HTR-8/SVneo (cell line): ENCODE measurements around the gene SCGB1D1.
"Not testable (repeated sequence)": the region's sequence is repeated elsewhere in the genome, so short reads cannot be mapped to it uniquely, and the experiment has no call there.

Source experiments
- DNase-seq: peaks from one replicate; pipeline ENCODE4 v3.0.0; 2011; ENCODE audit warnings: low spot score, mixed read lengths; ENCODE audit not compliant: insufficient read length
- FAIRE-seq: peaks from 2 replicates; lab custom pipeline; 2011; peaks lifted over from hg19 to GRCh38; lab: Jason Lieb, UNC

The SCGB1D1 gene

GRCh38 chr11:62157603-62158002, 32.4 kb upstream of the SCGB1D1 start:
- no peak for FAIRE-seq
- DNase-seq: no peak

GRCh38 chr11:62166371-62166770, 23.6 kb upstream of the SCGB1D1 start:
- FAIRE-seq: no peak
- DNase-seq: no peak

DNA sequence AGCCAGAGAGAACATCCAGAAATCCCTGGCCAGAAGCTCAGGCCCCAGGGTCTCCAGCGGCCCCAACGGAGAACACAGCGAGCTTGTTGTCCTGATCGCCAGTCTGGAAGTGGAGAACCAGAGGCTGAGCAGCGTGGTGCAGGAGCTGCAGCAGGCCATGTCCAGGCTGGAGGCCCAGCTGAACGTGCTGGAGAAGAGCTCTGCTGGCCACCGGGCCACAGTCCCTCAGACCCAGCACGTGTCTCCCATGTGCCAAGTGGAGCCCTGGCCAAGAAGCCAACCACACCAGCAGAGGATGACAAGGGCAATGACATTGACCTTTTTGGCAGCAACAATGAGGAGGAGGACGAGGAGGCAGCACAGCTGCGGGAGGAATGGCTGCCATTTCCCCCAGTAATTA, 20.6 kb upstream of the SCGB1D1 start:
- FAIRE-seq: no peak

GRCh38 chr11:62169935-62170334, 20.1 kb upstream of the SCGB1D1 start:
- no peak for FAIRE-seq
- DNase-seq: no peak

More for the DNA sequence above, 20.6 kb upstream of the SCGB1D1 start:
- DNase-seq: no peak

DNA sequence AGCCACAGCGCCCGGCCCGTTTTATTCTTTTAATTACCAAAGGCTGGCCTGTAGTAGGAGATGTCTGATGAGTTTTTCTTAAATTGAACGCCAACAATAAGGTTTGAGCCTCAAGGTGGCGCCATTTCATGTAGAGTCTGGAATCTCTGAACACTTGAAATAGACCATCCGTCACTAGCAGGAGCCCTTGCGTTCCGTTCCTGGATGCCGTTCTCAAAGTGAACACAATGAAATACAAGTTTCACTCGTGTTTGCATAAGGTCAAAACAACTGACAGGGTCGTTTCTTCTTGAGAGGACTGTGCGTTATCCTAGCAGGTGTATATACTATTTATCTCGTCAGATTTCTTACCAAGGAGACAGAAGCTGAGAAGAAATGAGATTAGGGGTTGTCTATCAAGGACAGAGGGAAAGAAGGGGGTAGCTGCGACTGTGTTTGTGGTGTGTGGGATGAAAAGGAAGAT, 18.7 kb upstream of the SCGB1D1 start:
- DNase-seq: peak; percentile 60
- FAIRE-seq: no peak

- no peak for FAIRE-seq
- DNase-seq: no peak
Measured at GRCh38 chr11:62172294-62172693, 17.7 kb upstream of the SCGB1D1 start.

- no peak for FAIRE-seq
- DNase-seq: no peak
Measured at GRCh38 chr11:62176766-62177165, 13.2 kb upstream of the SCGB1D1 start.

DNA sequence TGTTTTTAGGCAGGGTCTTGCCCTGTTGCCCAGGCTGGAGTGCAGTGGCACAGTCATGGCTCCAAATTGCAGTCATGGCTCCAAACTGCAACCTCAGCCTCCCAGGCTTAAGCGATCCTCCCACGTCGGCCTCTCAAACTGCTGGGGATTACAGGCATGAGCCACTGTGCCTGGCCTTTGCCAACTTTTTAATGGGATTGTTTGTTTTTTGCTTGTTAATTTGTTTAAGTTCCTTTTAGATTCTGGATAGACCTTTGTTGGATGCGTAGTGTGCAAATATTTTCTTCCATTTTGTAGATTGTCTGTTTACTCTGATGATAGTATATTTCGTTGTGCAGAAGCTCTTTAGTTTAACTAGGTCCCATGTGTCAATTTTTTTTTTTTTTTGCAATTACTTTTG, 10.0 kb upstream of the SCGB1D1 start:
- FAIRE-seq (no peak), DNase-seq (no peak)

- DNase-seq (no peak), FAIRE-seq (no peak)
Measured at GRCh38 chr11:62181097-62181496, 8.9 kb upstream of the SCGB1D1 start.

- no peak for FAIRE-seq
- no peak for DNase-seq
Measured at GRCh38 chr11:62182147-62182891, 7.7 kb upstream of the SCGB1D1 start.

GRCh38 chr11:62186195-62186594, 3.8 kb upstream of the SCGB1D1 start:
- FAIRE-seq (no peak), DNase-seq (no peak)

DNA sequence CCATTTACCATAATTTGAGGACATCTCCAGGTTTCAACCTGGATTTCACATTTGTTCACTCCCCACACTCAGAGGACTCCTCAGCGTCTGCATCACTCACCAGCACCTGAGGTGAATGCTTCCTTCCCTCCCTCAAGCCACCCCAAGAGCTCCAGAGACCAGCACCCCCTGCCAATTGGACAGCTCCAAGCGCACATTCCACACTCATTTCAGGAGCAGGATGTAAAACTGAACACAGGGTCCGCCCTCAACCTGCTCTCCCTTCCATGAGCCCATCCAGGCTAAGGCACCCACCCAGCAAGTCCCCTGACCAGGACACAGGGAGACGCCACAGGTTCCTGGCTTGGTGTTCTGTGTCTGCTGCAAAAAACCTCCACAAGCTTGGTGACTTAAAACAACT, 3.9 kb downstream of the SCGB1D1 start:
- FAIRE-seq (no peak), DNase-seq (peak; percentile 15)

DNA sequence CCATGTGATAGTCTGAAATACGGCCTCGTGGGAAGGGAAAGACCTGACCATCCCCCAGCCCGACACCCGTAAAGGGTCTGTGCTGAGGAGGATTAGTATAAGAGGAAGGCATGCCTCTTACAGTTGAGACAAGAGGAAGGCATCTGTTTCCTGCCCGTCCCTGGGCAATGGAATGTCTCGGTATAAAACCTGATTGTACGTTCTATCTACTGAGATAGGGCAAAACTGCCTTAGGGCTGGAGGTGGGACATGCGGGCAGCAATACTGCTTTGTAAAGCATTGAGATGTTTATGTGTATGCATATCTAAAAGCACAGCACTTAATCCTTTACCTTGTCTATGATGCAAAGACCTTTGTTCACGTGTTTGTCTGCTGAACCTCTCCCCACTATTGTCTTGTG, 5.0 kb downstream of the SCGB1D1 start:
- FAIRE-seq, DNase-seq: not testable (repeated sequence)

DNA sequence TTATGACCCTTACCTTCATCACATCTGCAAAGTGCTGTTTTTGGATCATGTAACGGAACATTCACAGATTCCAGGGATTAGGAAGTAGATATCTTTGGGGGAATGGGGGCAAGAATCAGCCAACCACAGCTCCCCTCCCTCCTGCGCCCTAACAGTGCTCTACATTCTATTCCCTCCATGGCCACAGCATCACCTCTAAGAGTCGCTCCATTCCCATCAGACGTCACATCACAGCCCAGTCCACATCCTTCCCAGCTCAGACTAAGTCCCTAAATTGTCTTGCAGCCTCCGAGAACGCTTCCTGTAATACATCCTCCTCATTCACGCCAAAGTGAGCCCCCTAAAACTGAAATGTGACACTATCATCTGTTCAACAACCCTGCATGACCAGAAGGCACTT, 5.9 kb downstream of the SCGB1D1 start:
- DNase-seq: no peak

DNA sequence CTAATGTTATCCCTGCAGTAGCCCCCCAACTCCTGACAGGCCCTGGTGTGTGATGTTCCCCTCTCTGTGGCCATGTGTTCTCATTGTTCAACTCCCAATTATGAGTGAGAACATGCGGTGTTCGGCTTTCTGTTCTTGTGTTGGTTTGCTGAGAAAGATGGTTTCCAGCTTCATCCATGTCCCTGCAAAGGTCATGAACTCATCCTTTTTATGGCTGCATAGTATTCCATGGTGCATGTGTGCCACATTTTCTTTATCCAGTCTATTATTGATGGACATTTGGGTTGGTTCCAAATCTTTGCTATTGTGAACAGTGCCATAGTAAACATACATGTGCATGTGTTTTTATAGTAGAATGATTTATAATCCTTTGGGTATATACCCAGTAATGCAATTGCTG, 7.4 kb downstream of the SCGB1D1 start:
- not testable (repeated sequence) for FAIRE-seq, DNase-seq

More for the DNA sequence above, 5.9 kb downstream of the SCGB1D1 start:
- no peak for FAIRE-seq

GRCh38 chr11:62201376-62201775, 11.4 kb downstream of the SCGB1D1 start:
- DNase-seq (no peak), FAIRE-seq (no peak)

DNA sequence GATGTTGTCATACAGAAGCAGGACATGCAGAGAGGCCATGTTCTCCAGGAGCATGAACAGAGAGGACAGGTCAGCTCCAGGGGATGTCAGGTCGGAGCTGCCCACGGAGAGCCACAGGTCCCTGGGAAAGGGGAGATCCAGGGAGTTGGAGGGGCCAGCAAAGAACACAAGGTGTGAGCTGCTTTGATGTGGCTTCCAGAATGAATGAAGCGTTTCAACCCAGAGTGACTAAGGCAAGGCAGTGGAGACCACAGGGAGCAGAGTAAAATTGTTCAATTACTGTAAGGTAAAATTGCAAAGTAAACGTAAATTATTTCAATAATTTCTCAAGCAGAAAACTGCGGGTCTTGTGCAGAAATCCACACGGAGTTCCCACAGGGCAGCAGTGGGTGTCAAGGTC, 12.9 kb downstream of the SCGB1D1 start:
- no peak for DNase-seq
- FAIRE-seq: no peak

DNA sequence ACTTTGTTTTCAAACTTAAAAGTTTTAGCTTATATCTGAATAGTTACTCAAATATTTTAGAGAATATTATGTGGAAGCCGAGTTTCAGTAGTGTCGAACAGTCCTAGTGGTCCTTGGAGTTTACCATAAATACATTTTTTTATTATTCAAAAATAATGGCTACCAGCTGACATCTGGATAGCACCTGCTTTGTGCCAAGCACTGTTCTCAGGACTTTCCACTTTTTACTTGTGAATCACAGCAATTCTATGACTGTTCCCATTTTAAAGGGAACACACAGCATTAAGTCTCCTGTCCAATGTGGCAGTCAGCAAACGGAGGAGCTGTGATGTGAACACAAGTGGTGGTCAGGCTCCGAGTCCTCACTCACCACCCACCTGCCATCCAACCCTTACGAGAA, 14.4 kb downstream of the SCGB1D1 start:
- DNase-seq (no peak), FAIRE-seq (no peak)

GRCh38 chr11:62205441-62205840, 15.4 kb downstream of the SCGB1D1 start:
- DNase-seq (no peak), FAIRE-seq (no peak)

DNA sequence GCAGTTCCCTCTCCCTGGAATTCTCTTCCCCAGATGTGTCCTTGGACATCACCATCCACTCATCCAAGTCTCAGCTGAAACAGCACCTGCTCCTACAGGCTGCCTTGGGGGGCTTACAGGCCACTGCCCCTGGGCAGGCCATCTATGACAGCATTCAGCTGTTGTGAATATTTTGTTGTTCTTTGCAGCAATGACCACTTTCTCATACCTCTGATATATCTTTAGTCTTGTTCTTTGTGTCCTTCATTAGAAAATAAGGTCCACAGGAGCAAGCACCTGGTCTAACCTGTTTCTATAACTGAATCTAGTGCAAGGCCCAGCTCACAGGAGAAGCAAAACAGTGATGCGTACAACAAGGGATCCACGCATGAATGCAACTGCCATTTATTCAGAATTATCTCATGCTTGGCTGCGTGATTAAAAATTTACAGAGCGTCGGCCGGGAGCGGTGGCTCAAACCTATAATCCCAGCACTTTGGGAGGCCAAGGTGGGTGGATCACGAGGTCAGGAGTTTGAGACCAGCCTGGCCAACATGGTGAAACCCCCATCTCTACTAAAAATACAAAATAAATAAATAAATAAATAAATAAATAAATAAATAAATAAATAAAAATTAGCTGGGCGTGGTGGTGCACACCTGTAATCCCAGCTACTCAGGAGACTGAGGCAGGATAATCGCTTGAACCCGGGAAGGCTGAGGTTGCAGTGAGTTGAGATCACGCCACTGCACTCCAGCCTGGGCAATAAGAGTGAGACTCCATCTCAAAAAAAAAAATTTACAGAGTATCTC, 16.5 kb downstream of the SCGB1D1 start:
- not testable (repeated sequence) for DNase-seq, FAIRE-seq

DNA sequence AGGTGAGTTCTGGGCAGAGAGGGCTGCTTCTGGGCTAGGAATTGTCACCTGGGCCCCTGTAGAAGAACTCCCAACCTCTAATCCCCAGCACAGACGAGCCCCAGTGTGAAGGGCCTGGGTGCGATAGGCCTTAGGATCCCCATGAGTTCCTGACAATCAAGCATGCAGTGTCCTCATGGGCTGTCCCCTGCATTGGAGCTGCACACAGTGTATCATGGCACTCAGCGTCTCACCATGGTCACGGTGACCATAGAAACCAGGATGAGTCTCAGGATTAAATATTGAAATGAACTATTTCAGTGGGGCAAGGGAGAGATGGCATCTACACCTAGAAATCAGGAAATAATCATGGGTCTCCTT, 18.7 kb downstream of the SCGB1D1 start:
- FAIRE-seq (no peak), DNase-seq (no peak)
